Measurements from ENCODE around the gene ACP2. TPM values are rescaled to one million over a fixed set of nuclear protein-coding genes. Genes with fewer than 3 reads are reported as not detected.
"Not testable (repeated sequence)": the region's sequence is repeated elsewhere in the genome, so short reads cannot be mapped to it uniquely, and the experiment has no call there.

The ACP2 gene
- total RNA-seq, 1 donor from 2014 or later: 34.8 TPM

DNA sequence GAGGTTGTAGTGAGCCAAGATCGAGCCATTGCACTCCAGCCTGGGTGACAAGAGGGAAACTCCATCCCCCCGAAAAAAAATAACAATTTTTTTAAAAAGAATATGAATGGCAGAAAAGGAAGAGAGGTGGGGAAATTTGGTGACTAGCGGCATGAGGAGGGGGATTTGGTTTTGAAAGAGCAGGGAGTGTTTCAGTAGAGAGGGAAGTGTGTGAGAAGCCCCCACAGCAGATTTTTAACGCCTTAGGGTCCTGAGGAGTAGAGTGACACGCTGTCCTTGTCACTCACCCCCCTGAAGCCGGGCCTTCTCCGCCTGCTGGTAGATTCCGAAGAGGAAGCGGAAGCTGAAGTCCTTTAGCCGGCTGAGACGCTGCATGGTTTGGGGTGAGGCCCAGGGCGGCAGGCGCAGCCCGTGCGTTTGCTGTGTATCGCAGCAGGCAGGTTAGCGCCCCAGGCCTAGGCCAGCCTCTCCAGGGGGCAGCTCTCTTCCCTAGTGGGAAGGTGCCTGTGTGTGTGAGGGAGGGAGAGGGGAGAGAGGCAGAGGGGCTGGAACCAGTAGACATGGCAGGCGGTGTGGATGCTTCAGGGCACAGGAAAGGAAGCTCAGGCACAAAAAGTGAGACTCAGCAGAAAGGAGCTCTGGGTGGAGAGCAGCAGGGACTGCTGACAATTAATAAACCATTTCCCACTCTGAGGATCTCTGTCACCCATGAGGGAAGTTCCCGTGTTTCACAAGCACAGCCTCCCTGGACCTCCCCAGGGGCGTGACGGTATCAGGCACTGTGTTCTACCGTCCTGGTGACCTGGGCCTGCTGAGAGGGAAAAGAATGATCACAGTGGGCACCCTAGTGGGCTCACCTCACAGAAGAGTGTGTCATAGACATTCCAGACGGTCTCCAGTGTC lies 3.9 kb downstream of the ACP2 start:
- no peak for DNase-seq (ENCODE audit: low read depth)

DNA sequence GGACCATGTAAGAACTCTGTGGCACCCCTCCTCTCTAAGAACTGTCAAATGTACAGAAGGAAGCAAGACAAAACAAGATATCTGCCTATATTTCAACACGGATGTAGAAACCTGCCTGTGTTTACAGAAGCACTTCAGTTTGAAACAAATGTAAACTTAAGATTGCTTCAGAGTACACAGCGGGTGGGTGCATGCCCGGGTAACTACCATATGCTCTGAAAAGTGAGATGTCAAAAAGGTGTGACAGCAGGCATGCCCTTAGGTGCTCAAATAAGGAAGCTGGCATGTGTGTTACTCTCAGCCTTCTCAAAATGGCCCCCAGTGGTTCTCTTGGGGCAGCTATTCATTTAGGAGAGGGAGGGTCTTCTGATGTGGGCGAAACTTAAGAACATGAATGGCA lies 5.2 kb downstream of the ACP2 start:
- no peak for DNase-seq (ENCODE audit: low read depth)

DNA sequence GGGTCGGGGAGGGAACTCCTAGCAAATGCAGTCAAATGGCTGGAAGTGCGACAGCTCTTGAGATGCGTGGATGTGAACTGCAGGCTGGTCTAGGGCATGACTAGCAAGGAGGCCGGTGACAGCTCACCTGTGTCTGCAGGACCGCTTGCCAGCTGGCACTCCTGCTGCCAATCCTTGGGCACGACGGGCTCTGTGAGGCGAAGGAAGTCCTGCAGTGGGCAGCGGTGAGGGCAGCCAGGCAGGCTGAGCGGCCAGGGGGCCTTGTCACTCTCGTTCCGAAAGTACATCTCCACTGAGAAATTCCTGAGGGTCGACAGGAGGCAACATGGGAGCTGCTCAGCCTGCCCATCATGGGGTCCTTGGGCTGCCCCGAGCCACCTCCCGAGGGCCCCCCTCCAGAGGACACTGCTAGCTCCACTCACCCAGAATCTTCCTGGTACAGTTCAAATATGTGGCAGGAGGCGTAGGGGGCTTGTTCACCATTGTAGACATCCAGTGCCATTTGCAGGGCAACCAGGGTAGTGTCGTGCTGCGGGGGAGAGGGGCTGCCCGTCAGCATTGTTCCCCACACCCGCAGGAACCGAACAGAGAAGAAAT lies 5.9 kb downstream of the ACP2 start:
- no peak for DNase-seq (ENCODE audit: low read depth)

DNA sequence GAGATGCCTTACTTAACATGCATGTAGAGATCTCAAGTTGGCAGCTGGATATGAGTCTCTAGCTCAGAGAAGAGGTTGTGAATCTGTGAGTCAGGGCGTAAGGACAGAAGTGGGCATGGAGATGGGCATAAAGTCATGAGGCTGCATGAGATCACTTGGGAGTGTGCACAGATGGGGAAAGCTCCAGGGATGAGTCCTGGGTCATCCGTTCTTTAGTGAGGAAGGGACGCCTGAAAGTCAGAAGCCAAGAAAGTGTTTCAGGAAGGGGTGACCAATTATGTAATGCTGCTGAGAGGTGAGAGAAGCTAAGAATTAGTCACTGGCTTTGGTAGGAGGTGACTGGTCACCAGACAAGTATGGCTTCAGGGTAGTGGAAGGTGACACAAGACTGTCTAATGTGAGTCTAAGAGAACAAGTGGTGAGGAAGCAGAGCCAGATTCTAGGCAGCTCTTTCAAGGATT lies 6.7 kb downstream of the ACP2 start:
- DNase-seq (ENCODE audit: low read depth): peak; percentile 28

DNA sequence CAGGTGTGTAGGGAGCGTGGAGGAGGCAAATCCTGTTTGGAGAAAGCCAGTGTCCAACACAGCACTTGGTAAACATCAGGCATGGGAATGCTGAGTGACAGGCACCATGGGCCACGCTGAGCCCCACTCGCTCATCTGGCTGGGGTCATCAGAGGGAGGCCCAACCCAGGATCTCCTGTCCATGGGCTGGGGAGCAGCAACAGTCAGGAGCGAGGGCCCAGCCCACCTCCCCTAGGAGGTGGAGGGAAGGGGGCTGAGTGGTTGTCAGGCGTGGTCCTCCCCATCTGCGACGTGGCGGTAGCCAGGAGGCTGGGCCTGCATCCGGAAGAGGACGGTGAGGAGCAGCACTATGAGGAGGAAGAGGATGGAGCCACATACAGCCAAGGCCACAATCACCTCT lies 8.8 kb downstream of the ACP2 start:
- no peak for DNase-seq (ENCODE audit: low read depth)

DNA sequence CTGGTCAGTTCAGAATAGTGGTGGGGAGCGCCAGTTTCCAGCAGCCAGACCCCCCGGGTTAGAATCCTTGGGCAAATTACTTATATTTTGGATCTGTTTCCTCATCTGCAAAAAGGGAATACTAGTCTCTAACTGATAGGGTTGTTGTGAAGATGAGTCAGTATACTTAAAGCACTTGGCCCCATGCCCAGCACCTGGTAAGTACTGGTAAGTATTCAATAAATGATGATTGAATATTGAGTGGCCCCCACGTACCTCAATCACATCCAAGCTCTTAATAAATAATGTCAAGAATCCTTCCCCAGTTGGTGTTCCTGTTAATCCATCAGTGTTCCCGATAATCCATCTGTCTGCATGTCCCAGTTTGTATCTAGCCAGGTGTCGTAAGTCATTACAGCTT lies 12.1 kb downstream of the ACP2 start:
- no peak for DNase-seq (ENCODE audit: low read depth)

DNA sequence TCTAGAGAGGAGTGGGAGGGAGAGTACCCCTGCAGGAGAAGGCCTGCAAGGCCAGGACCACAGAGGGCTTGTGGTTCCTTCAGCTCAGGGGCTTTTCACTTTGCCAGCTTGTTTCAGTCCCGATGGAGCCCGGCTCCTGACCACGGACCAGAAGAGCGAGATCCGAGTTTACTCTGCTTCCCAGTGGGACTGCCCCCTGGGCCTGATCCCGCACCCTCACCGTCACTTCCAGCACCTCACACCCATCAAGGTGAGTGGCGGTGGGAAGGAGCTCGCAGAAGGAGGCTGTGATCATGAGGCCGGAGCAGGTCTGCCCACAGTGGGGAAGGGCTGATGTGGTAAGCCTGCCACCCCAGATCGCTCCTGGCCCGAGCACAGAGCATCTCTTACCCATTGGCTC lies 13.5 kb downstream of the ACP2 start:
- no peak for DNase-seq (ENCODE audit: low read depth)

DNA sequence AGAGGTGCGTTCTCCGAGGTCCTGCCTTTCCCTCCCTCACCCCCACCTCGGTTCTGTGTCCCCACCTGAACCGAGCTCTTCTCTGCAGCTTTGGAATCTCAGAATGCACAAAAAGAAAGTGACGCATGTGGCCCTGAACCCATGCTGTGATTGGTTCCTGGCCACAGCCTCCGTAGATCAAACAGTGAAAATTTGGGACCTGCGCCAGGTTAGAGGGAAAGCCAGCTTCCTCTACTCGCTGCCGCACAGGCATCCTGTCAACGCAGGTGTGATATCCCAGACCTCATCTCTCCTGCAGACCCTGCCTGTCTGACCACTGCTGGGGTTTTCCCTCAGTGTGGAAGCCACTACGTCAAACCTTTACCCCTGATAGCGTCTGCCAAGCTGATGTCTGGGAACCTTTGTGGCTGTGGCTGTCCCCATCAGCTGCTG lies 13.9 kb downstream of the ACP2 start:
- DNase-seq (ENCODE audit: low read depth): no peak

DNA sequence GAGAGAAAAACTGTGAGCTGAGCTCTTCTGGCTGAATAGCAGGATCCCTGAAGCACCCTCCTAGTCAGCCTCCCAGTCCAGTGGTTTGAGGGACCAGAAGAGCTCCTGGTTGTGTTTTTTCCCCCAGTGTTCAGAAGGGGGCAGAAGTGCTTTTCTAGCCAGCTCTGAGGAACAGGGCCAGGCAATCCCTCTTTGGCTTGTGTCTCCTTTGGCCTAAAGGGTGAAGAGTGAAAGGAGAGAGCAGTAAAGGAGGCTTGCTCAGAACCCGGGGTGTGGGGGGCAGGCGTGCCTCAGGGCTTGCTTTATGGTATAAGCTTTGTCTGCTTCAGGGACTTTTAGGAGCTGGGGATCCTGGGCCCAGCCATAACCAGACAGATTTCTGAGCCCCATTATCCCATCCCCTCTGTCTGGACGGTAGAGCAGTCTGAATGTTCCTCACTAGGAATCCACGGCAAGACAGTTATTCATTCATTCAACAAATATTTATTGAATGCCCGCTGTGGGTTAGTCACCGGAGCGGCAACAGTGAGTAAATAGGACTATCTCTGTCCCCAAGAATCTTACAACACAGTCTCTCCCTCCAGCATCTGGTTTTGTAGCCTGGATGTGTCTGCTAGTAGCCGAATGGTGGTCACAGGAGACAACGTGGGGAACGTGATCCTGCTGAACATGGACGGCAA lies 14.5 kb downstream of the ACP2 start:
- peak; percentile 65 for DNase-seq (ENCODE audit: low read depth)

DNA sequence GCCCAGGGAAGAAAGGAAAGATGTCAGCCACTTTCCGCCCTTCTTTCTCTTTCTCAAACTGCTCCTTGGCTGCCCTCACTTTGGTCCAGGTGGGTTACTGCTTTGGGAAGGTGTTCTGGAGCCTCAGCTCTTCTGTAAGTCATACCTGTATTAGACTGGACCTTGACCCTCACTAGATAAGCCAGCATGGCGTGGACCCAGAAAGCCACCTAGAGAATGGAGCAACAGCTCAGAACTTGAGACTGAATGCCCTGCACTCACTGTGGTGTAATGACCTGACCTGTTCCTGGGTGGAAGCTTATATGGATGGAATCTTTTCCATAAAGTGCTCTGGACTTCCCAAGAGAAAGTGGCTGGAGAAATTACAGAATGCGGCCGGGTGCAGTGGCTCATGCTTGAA lies 15.6 kb downstream of the ACP2 start:
- DNase-seq (ENCODE audit: low read depth): no peak

DNA sequence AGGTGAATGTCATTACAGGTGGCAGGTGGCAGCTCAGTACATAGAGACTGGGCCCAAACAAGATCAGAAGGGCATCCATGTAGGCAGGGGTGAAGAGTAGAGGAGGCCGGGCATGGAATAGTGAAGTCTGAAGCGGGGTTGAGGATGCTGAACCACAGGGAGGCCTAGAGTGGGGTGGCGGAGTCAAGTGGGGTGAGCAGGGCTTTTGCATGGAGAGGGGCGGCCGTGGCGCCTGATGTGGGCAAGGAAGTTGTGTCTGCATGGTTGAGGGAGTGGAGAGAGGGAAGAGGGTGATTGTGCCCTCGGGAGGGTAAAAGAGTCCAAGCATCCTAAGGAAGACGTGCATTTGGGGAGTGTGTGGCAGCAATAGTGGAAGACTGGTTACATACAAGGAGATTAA lies 19.5 kb downstream of the ACP2 start:
- no peak for DNase-seq (ENCODE audit: low read depth)

DNA sequence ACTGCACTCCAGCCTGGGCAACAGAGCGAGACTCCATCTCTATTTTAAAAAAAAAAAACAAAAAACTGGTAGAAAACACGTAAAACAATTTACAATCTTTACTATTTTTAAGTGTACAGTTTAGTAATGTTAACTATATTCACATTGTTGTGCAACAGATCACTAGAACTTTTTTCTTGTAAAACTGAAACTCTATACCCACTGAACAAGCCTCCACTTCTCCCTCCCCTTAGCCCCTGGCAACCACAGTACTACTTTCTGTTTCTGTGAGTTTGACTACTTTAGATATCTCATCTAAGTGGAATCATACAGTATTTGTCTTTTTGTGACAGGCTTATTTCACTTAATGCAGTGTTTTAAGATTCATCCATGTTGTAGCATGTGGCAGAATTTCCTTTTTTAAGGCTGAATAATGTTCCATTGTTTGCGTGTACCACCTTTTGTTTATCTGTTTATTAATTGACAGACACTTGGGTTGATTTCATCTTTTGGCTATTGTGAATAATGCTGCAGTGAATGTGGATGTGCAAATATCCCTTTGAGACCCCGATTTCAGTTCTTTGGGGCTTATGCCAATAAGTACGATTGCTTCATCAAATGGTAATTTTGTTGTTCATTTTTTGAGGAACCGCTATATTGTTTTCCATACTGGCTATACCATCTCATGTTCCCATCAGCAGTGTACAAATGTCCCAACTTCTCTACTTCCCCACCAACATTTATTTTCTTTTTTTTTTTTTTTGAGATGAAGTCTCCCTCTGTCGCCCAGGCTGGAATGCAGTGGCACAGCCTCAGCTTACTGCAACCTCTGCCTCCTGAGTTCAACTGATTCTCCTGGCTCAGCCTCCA lies 22.8 kb downstream of the ACP2 start:
- DNase-seq (ENCODE audit: low read depth): no peak

DNA sequence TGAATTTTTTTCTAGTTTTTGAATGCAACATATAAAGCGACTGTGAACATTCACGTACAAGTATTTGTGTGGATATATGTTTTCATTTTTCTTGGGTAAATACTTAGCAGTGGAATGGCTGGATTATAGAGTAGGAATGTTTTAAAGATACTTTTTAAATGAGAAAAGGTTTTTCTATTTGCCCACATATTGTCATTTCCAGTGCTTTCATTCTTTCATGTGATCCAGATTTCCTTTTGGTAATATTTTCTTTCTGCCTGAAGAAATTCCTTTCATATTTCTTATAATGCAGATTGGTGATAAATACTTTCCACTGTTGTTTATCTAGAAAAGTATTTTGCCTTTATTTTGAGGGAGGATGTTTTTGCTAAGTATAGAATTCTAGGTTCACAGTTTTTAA lies 25.9 kb downstream of the ACP2 start:
- no peak for DNase-seq (ENCODE audit: low read depth)

DNA sequence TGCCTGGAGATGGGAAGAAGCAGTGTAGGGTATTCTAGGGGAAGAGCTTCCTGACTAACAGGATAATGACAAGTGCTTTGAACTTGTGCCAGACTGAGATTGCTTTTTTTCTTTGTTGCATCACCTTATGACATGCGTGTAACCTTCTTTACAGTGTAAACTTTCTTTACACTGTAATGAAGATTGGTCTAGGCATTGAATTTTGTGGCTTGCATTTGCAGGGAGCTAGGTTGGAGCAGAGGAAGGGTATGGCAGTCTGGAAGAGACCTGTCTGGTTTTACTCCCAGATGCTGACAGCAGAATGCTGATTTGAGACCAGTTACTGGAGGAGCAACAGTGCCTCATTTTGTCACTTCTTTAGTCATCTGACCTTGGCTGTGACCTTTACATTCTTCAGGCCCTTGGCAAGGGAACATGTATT lies 28.2 kb downstream of the ACP2 start:
- DNase-seq (ENCODE audit: low read depth): no peak

DNA sequence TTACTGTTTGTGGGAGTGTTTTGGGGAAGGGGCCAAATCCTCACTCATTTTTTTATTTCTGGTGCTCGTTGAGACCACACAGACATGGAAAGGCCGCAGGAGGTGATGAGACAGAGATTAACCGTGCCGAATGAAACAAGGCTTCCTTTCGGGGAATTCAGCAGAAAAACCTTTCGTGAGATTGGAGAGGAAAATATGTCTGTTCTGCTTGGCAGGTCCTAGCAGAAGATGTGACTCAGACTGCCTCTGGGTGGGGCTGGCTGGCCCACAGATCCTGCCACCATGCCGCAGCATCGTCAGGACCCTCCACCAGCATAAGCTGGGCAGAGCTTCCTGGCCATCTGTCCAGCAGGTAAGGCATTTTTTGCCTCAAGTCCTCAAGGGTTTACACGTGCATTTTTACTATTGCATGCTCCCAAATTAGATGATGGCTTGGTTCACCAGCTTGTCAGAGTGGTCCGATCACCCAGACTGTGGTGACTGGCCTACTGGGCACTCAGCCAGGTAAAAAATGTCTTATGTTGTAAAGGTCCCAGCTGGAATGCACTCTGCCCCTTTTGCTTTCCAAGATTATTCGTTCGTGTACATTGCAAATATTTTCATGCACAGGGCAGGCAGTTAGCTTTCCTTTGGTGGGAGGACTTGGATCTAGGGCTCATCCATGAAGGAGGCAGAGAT lies 32.4 kb downstream of the ACP2 start:
- peak; percentile 68 for DNase-seq (ENCODE audit: low read depth)

DNA sequence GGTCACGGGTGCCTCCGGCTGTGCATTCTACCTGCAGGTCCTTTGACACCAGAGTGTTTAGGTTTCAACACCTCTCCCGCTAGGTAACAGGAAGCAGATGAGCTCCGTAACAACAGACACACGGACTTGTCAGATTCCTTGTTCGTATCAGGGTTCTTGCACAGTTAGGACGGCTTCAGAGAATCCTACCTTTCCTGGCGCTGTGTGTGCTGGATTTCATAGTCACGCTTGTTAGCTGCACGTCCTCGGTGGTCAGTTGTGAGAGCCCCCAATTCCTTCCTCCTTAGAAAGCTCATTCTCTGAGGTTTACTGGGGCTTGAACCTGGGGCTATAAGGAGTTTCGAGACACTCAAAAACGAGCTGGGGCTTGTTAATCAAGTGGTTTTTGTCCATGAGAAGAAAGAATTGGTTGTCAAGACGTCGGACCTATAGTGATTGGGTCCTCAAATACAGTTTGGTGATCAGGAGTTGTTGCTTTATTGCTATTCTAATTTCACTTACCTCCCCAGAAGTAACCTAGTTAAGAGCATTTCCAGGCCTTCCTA lies 33.2 kb downstream of the ACP2 start:
- no peak for DNase-seq (ENCODE audit: low read depth)

DNA sequence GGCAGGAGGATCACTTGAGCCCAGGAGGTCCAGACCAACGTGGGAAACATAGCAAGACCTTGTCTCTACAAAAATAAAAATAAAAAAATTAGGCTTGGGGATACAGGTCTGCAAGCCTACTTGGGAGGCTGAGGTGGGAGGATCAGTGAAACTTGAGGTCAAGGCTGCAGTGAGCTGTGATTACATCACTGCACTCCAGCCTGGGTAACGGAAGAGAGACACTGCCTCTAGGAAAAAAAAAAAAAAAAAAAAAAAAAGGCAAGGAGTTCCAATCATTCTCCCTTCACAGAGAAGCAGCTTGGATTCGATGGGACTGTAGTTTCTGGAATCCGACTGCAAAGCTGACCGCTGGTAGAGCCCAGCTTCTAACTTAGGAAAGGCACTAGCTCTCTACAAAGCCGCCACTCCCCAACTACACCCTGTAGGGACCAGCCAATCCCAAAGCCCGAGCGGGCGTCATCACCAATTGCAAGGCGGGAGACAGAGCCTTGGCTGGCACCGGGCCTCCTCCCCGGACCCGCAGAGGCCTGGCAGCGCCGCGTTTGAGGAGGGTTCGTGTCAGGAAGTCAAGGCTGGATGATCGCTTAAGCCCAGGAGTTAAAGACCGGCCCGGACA lies 34.6 kb downstream of the ACP2 start:
- DNase-seq (ENCODE audit: low read depth): peak; percentile 98

DNA sequence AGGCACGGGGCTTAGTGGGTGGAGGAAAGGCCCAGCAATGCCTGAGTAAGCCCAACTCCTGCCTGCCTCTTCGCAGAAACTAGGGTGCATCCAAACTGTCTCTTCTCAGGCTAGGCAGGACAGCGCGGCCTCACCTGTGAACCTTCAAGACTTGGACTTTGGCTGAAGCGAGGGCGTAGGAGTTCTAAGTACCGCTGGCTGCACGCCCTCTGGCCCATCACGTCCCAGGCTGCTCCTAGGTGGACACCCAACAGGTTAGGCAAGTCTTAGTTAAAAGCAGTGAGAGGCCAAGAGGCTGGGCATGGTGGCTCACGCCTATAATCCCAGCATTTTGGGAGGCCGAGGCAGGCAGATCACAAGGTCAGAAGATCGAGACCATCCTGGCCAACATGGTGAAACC lies 35.7 kb downstream of the ACP2 start:
- DNase-seq (ENCODE audit: low read depth): no peak

DNA sequence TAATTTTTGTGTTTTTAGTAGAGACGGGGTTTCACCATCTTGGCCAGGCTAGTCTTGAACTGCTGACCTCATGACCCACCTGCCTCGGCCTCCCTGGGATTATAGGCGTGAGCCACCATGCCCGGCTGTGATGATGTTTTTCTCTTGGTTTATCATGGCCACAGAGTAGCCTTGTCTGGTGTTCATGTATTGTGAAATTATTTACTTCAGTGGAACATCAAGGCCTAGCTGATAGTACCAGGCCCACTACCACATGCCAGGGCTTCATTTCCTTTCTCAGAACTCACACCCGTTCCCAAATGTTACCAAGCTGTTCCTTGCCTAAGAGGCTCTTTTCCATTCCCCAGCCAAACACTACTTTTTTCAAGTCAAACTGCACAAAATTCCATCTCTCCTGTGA lies 40.0 kb downstream of the ACP2 start:
- no peak for DNase-seq (ENCODE audit: low read depth)

DNA sequence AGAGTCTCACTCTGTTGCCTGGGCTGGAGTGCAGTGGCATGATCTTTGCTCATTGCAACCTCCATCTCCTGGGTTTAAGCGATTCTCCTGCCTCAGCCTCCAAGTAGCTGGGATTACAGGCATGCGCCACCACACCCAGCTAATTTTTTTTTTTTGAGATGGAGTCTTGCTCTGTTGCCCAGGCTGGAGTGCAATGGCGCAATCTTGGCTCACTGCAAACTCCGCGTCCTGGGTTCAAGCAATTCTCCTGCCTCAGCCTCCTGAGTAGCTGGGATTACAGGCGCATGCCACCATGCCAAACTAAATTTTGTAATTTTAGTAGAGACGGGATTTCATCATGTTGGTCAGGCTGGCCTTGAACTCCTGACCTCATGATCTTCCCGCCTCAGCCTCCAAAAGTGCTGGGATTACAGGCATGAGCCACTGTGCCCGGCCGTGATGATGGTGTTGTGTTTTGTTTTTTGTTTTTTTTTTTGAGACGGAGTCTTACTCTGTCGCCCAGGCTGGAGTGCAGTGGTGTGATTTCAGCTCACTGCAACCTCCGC lies 40.5 kb downstream of the ACP2 start:
- DNase-seq (ENCODE audit: low read depth): not testable (repeated sequence)
